GM10266 (cell line): ENCODE data around the gene AQP3.

Experiments
- DNase-seq: peaks from one replicate; pipeline ENCODE4 v3.0.0; 2012; ENCODE audit errors: extremely low spot score
- TF ChIP-seq, protein P1 (sequence below): IDR thresholded peaks from 2 replicates; pipeline ENCODE4 v1.5.1; 2012; ENCODE audit warnings: mild to moderate bottlenecking, low read depth; ENCODE audit not compliant: control insufficient read depth, insufficient read depth; ENCODE audit errors: missing control alignments

AQP3 gene

GRCh38 chr9:33440204-33440603 is 7.2 kb downstream of the AQP3 start:
- DNase-seq, result no peak
- TF ChIP-seq, protein P1, sequence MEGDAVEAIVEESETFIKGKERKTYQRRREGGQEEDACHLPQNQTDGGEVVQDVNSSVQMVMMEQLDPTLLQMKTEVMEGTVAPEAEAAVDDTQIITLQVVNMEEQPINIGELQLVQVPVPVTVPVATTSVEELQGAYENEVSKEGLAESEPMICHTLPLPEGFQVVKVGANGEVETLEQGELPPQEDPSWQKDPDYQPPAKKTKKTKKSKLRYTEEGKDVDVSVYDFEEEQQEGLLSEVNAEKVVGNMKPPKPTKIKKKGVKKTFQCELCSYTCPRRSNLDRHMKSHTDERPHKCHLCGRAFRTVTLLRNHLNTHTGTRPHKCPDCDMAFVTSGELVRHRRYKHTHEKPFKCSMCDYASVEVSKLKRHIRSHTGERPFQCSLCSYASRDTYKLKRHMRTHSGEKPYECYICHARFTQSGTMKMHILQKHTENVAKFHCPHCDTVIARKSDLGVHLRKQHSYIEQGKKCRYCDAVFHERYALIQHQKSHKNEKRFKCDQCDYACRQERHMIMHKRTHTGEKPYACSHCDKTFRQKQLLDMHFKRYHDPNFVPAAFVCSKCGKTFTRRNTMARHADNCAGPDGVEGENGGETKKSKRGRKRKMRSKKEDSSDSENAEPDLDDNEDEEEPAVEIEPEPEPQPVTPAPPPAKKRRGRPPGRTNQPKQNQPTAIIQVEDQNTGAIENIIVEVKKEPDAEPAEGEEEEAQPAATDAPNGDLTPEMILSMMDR, result no peak

GRCh38 chr9:33439731-33440130 is 7.7 kb downstream of the AQP3 start:
- TF ChIP-seq, protein P1, result no peak
- DNase-seq, result no peak

DNA sequence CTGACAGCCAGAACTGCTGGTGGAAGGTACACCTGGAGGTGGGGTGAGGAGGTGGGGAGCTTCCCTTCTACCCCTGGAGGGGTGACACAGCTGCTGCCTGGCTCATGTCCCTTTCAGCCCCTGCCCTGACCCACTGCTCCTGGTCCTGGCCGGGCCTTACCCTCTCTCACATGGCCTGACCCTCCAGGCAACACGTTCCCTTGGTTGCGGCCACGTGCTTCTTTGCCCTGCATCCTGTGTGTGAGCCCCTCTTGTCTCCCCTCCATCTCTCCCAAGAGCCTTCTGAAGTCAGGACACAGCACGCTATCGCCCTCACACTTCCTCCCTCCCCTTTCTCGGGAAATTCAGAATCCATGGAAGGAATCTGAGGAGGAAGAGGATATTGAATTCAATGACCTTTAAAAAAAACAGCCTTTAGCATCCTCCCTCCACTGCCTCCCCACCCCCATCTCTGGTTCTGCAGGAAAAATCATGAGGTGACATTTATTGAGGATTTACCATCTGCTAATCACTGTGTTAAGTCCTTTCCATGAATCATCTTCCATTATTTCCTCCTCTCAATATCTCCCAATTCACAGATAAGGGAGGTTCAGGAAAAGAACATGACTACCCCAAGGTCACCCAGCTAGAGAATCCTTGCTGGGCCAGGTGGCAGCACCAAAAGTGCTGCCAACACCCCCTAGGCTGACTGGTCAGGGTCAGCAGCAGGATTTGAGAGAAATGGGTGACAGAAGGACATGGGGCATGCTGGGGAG is 8.3 kb downstream of the AQP3 start:
- DNase-seq, result no peak

GRCh38 chr9:33437898-33438297 is 9.5 kb downstream of the AQP3 start:
- TF ChIP-seq, protein P1, result no peak
- no peak for DNase-seq

More for the DNA sequence above, 8.3 kb downstream of the AQP3 start:
- TF ChIP-seq, protein P1, result no peak

- DNase-seq, result no peak
These were observed 10.2 kb downstream of the AQP3 start for GRCh38 chr9:33437205-33437604.

GRCh38 chr9:33436445-33436844 is 10.9 kb downstream of the AQP3 start:
- DNase-seq, result no peak
- TF ChIP-seq, protein P1, result no peak

More at GRCh38 chr9:33437205-33437604, 10.2 kb downstream of the AQP3 start:
- TF ChIP-seq, protein P1, result no peak

GRCh38 chr9:33435821-33436277 is 11.5 kb downstream of the AQP3 start:
- DNase-seq, result no peak
- TF ChIP-seq, protein P1, result no peak
